ENCODE results near the gene PKP4.

DNA sequence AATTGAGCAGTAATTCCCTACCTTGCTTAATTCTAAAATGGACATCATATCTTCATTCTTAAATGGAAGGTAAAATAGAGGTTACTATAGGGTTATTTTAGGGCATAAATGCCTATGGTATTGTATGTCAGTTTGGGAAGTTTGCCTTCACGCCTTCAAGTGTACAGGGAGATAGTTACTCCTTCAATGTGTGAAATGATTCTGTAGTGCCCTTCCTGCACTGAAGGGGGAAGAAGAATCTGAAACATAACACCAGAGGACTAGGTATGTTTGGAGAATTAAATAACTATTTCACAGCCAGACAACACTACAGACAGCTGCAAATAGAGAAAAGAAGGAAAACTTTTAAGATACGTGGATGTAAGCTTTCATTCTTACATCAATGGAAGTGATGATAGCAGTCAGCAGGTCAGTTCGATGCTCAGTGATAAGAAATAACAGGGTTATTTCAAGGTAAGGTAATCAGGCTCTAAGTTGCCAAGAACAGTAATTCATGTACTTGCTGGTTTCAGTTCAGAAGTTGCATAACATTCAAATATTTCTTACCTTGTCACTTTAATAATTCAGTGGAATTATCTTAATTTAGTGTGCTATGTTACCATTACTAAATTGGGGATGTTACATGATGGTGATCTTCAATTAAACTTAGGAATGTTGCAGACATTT is 4.0 kb downstream of the PKP4 start:
- TF ChIP-seq, protein P1, sequence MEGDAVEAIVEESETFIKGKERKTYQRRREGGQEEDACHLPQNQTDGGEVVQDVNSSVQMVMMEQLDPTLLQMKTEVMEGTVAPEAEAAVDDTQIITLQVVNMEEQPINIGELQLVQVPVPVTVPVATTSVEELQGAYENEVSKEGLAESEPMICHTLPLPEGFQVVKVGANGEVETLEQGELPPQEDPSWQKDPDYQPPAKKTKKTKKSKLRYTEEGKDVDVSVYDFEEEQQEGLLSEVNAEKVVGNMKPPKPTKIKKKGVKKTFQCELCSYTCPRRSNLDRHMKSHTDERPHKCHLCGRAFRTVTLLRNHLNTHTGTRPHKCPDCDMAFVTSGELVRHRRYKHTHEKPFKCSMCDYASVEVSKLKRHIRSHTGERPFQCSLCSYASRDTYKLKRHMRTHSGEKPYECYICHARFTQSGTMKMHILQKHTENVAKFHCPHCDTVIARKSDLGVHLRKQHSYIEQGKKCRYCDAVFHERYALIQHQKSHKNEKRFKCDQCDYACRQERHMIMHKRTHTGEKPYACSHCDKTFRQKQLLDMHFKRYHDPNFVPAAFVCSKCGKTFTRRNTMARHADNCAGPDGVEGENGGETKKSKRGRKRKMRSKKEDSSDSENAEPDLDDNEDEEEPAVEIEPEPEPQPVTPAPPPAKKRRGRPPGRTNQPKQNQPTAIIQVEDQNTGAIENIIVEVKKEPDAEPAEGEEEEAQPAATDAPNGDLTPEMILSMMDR (IDR thresholded peaks at IDR 0.05; ENCODE audit: insufficient read depth, low read length, poor library complexity, severe bottlenecking): no peak
- no peak for TF ChIP-seq EZH2phosphoT487 (conservative IDR thresholded peaks at IDR 0.05; ENCODE audit: low read length)
